Transverse colon (tissue), 4 donors: Measurements from ENCODE around the gene AGBL4. TPM values are rescaled to one million over a fixed set of nuclear protein-coding genes. Genes with fewer than 3 reads are reported as not detected.

ENCODE experiments used
- DNase-seq: peaks from one replicate; pipeline ENCODE4 v3.0.0-alpha.2; 2019
- H3K27ac ChIP-seq, 4 donors: fragments of 200-600 bp; sonication (generic); 2 replicates each; pipeline ENCODE4 v1.5.1; 2016 to 2018; ENCODE audit warnings: inconsistent platforms in 4 of 4
- H3K27me3 ChIP-seq: fragments of 200-600 bp; sonication (generic); 2 replicates; pipeline ENCODE4 v1.5.1; 2017; ENCODE audit warnings: inconsistent platforms
- H3K36me3 ChIP-seq, 4 donors: fragments of 200-600 bp; sonication (generic); 2 replicates each; pipeline ENCODE4 v1.5.1; 2017 to 2019; ENCODE audit warnings: inconsistent platforms in 4 of 4
- H3K4me1 ChIP-seq, 4 donors: fragments of 200-600 bp; sonication (generic); 2 replicates each; pipeline ENCODE4 v1.5.1; 2017 to 2020; ENCODE audit warnings: inconsistent platforms in 4 of 4
- H3K4me3 ChIP-seq, 4 donors: fragments of 200-600 bp; sonication (generic); 1 replicate in 1 of 4; 2 replicates in 3 of 4; pipeline versions ENCODE4 v1.5.1 to v1.6.1; 2017 to 2019; ENCODE audit warnings: inconsistent platforms in 4 of 4
- H3K9me3 ChIP-seq, 2 donors: fragments of 200-600 bp; sonication (generic); 2 replicates each; pipeline ENCODE4 v1.5.1; 2017 to 2019; ENCODE audit warnings: inconsistent platforms in 2 of 2
- CTCF ChIP-seq, 5 experiments: fragments of 200-600 bp in 3 of 5; fragments of 450-650 bp in 2 of 5; sonication (generic) in 3 of 5; IDR thresholded peaks; 1 replicate in 2 of 5; 2 replicates in 3 of 5; pipeline ENCODE4 v1.5.1; 2016 to 2017; ENCODE audit warnings: antibody characterized with exemption in 5 of 5, inconsistent platforms in 3 of 5, mild to moderate bottlenecking in 2 of 5, moderate library complexity in 1 of 5
- EP300 ChIP-seq: sonication (generic); formaldehyde crosslinking; IDR thresholded peaks from one replicate; pipeline ENCODE4 v1.6.1; 2017; ENCODE audit warnings: antibody characterized with exemption, low read depth
- POLR2A ChIP-seq: fragments of 450-650 bp; IDR thresholded peaks from one replicate; pipeline ENCODE4 v1.6.1; 2016; ENCODE audit warnings: antibody characterized with exemption, mild to moderate bottlenecking, moderate library complexity
- POLR2AphosphoS5 ChIP-seq, 3 donors: sonication (generic); formaldehyde crosslinking; IDR thresholded peaks; one replicate each; pipeline ENCODE4 v1.6.1; 2016; ENCODE audit warnings: antibody characterized with exemption in 3 of 3
- WGBS, 2 donors: methylation state at CpG; one replicate each; pipeline ENCODE4 v1.1.5; 2018; ENCODE audit warnings: low coverage in 1 of 2; 5-methylcytosine and 5-hydroxymethylcytosine counted together
- in situ Hi-C, 4 donors: fragments of 200-750 bp; cut with MboI; loops; one replicate each; pipeline versions ENCODE4 v1.15.0 to v1.15.1; 2017; ENCODE audit warnings: low sequenced_read_pairs in 3 of 4, low pct_ligation_motif_present in 1 of 4, low pct_unique_long_range_greater_than_20kb in 1 of 4
- intact Hi-C: fragments of 100-400 bp; cut with DNase I; formaldehyde crosslinking; loops from one replicate; pipeline ENCODE4 v1.15.1; 2023; ENCODE audit warnings: low total_unique reads
- total RNA-seq, 4 donors: library from RNA; depleted of rRNA; stranded (reverse); fragments of >200 nt; gene quantifications; one replicate each; pipeline ENCODE4 v1.1.0, GENCODE V29; 2016

Gene AGBL4
- total RNA-seq, 4 donors from 2014 or later = 0.82 TPM; not detected in 3

- Histone ChIP-seq H3K4me1 (no peaks in the 10 kb centered on the region), H3K9me3 (no peaks in the 10 kb centered on the region), H3K27ac (no peak overlapping the region), H3K4me3 (no peak overlapping the region), H3K36me3 (no peaks in the 10 kb centered on the region), H3K27me3 (no peaks in the 10 kb centered on the region)
- 40 to 54% methylated on average over 1 to 3 of the region's 3 CpGs for WGBS, 2 donors
- no peak for TF ChIP-seq POLR2A
- in situ Hi-C loops (no loop called here), intact Hi-C loops (no loop called here)
- DNase-seq = no peak
These were observed 919.2 kb downstream of the AGBL4 start for GRCh38 chr1:49104575-49104974.

DNA sequence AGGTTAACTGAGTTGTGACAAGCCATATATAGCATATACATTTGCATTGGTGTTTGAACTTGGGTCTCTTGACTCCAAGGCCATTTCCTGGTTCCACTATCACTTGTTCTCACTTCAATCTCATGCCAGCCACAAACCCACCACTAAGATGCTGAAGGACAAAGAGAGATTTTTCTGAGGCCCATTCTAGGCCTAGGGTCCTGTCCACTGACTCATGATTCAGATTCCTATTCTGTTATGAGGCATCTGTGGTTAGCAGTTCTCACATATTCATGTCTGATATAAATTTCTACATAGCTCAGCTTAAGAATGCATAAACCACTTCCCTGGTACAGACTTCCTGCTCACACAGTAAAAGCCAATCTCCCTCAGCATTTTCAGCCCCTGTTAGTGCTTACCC, 921.0 kb downstream of the AGBL4 start:
- no peak for DNase-seq
- Histone ChIP-seq H3K27me3 (no peaks in the 10 kb centered on the region), H3K4me3 (no peak overlapping the region), H3K36me3 (no peaks in the 10 kb centered on the region), H3K4me1 (no peaks in the 10 kb centered on the region), H3K9me3 (no peaks in the 10 kb centered on the region), H3K27ac (no peak overlapping the region)
- in situ Hi-C loops = no loop called here
- intact Hi-C loops = no loop called here
- TF ChIP-seq EP300 = no peak
- TF ChIP-seq CTCF (IDR thresholded peaks at IDR 0.05) = no peak
- no peak for TF ChIP-seq POLR2AphosphoS5 (IDR thresholded peaks at IDR 0.05)
- no peak for TF ChIP-seq POLR2A

DNA sequence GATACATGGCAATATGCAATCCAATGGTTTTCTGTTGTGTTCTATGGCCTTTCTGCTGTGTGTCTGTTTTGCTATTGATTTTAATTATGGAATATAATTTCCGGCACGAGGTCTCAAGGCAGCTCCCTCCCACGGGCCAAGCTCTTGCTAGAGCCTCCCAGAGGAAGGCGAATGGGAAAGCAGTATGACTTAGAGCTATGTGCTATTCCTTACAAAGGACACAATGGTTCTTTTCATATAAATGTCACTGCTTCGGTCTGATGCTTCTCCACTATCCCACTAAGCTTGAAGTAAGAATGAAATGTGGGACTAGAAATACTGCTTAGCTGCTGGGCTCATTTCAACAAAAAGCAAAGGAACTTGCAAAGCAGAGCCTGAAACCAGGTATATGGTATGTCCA, 924.9 kb downstream of the AGBL4 start:
- no peak overlapping the region for H3K27ac ChIP-seq

GRCh38 chr1:49086327-49086726, 937.4 kb downstream of the AGBL4 start:
- in situ Hi-C loops = no loop called here
- Histone ChIP-seq H3K4me1 (no peaks in the 10 kb centered on the region), H3K27me3 (no peaks in the 10 kb centered on the region), H3K4me3 (no peak overlapping the region), H3K27ac (no peak overlapping the region), H3K36me3 (no peaks in the 10 kb centered on the region), H3K9me3 (no peaks in the 10 kb centered on the region)
- DNase-seq = no peak
- TF ChIP-seq POLR2A (no peak), EP300 (no peak), POLR2AphosphoS5 (IDR thresholded peaks at IDR 0.05) (no peak)
- 78% methylated on average over 2 of the region's 2 CpGs; no CpG with 5 or more reads in 1 of the 2 donors for whole genome bisulfite sequencing, 2 donors
- intact Hi-C loops = no loop called here

More for the DNA sequence above, 924.9 kb downstream of the AGBL4 start:
- TF ChIP-seq CTCF (IDR thresholded peaks at IDR 0.05) = no peak
- no peak for TF ChIP-seq POLR2AphosphoS5 (IDR thresholded peaks at IDR 0.05)
- no peak for TF ChIP-seq POLR2A
- TF ChIP-seq EP300 = no peak
- WGBS, 2 donors = 68 to 84% methylated on average over 5 of the region's 5 CpGs
- no peak for DNase-seq
- intact Hi-C loops = no loop called here
- no peaks in the 10 kb centered on the region for H3K4me1 ChIP-seq
- no peaks in the 10 kb centered on the region for H3K27me3 ChIP-seq
- H3K4me3 ChIP-seq = no peak overlapping the region
- no peaks in the 10 kb centered on the region for H3K9me3 ChIP-seq
- in situ Hi-C loops = no loop called here
- no peaks in the 10 kb centered on the region for H3K36me3 ChIP-seq

DNA sequence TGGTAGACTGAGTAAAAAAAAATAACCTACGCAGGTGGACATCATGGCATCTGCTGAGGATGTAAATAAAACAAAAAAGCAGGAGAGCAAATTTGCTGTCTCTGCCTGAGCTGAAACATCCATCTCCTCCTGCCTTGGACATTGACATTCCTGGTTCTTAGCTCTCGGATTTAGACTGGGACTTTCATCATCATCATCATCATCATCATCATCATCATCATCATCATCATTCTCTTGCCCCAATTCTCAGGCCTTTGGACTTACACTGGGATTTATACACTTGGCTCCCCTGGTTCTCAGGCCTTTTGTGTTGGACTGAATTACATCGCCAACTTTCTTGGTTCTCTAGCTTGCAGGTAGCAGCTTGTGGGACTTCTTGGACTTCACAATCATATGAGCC, 938.7 kb downstream of the AGBL4 start:
- WGBS, 2 donors = 81 to 85% methylated on average over 3 of the region's 3 CpGs
- TF ChIP-seq CTCF (IDR thresholded peaks at IDR 0.05) (no peak), EP300 (no peak), POLR2AphosphoS5 (IDR thresholded peaks at IDR 0.05) (no peak), POLR2A (no peak)
- H3K36me3 ChIP-seq = no peaks in the 10 kb centered on the region
- DNase-seq = no peak
- H3K4me3 ChIP-seq = no peak overlapping the region
- H3K27ac ChIP-seq = no peak overlapping the region
- H3K27me3 ChIP-seq = no peaks in the 10 kb centered on the region
- H3K4me1 ChIP-seq = no peaks in the 10 kb centered on the region
- no peaks in the 10 kb centered on the region for H3K9me3 ChIP-seq
- in situ Hi-C loops = no loop called here
- intact Hi-C loops = no loop called here
